Measurements from ENCODE around the gene PLA2G2C.

GRCh38 chr1:20229171-20229570 lies 42.9 kb upstream of the PLA2G2C start:
- no peak for TF ChIP-seq POLR2A (IDR thresholded peaks at IDR 0.05)
- no peak for TF ChIP-seq CTCF (IDR thresholded peaks at IDR 0.05)
